ENCODE data around the gene ITIH3. TPM values are rescaled to one million over a fixed set of nuclear protein-coding genes. Genes with fewer than 3 reads are reported as not detected.

The ITIH3 gene
- total and polyA plus RNA-seq, 2 of the 8 experiments (the other 6 are each of a cell fraction or from before 2014, with no cell fraction given) = not detected

DNA sequence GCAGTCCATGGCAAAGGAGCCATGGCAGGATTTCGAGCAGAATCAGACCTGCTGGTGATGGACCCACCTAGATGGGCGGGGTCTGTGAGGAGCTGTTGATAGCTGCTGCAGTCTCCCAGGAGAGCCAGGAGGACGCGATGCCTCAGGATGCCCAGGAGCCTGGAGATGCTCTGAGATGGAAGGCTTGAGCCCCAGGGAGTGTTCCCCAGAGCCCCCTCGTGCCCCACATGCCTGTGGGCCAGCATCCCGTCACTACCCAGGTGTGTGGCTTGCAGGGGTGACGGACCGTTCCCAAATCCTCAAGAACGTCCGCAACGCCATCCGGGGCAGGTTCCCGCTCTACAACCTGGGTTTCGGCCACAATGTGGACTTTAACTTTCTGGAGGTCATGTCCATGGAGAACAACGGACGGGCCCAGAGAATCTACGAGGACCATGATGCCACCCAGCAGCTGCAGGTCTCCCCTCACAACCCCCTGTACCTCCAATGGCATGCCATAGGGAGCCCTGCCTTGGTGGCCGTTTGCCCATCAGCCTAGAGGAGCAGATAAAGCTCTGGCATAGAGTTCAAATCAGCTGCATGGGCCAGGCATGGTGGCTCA lies 10.5 kb upstream of the ITIH3 start:
- peaks cover 0 to 3% of the 10 kb centered on the region in 2 experiments for H4K20me1 ChIP-seq (replicated peaks in 1 of 2; ENCODE audit: control insufficient read depth in 1 of 2, insufficient read depth in 2 of 2, low read length in 2 of 2)
- H3K4me1 ChIP-seq (replicated peaks in 1 of 4; ENCODE audit: control insufficient read depth in 3 of 4, insufficient read depth in 4 of 4, low read length in 3 of 4) = peaks cover 0 to 8% (median 0%) of the 10 kb centered on the region in 4 experiments; a peak in 1 of 7 replicates
- no peaks in the 10 kb centered on the region for H3K9me3 ChIP-seq (ENCODE audit: insufficient read depth in 2 of 2, low read depth in 1 of 2, low read length in 1 of 2)
- H2BK5ac ChIP-seq (ENCODE audit: low read depth, low read length) = no peak overlapping the region
- H2BK15ac ChIP-seq (ENCODE audit: low read length) = no peak overlapping the region
- ChIA-PET CTCF (ENCODE audit: partially characterized antibody) (interaction anchor here (0.9 to 4.1 kb wide), 8 partner anchors 8 to 66 kb away, joined by 3 to 19 read pairs (median 4); no protein-coding TSS in a partner anchor), POLR2A (ENCODE audit: partially characterized antibody) (interaction anchor here (0.7 to 2.0 kb wide), 2 partner anchors 8 to 13 kb away, joined by 5 to 10 read pairs; partner anchors contain the start of gene NEK4)
- H3K23ac ChIP-seq (ENCODE audit: insufficient read length) = no peak overlapping the region
- no peak overlapping the region for H2BK12ac ChIP-seq (ENCODE audit: low read depth, low read length)
- H2BK120ac ChIP-seq (replicated peaks; ENCODE audit: low read depth, low read length) = no peak overlapping the region
- no peak overlapping the region for H3K4ac ChIP-seq (replicated peaks; ENCODE audit: insufficient read length, low read depth, low read length)
- no peaks in the 10 kb centered on the region for H3K79me1 ChIP-seq (ENCODE audit: low read depth, low read length)
- H3K4me2 ChIP-seq (ENCODE audit: insufficient read depth in 1 of 2, low read depth in 2 of 2, low read length in 2 of 2) = no peak overlapping the region
- no peak overlapping the region for H4K91ac ChIP-seq (replicated peaks; ENCODE audit: insufficient read length, low read length)
- no peaks in the 10 kb centered on the region for H3K79me2 ChIP-seq (ENCODE audit: control insufficient read depth in 1 of 2, insufficient read depth in 2 of 2, low read length in 2 of 2)
- H3K23me2 ChIP-seq (ENCODE audit: low read depth, low read length) = no peaks in the 10 kb centered on the region
- H3K18ac ChIP-seq (ENCODE audit: extremely low read depth, low read length) = no peak overlapping the region
- DNase-seq (ENCODE audit: low read depth in 1 of 2, low spot score in 2 of 2) (no peak), FAIRE-seq (no peak)
- WGBS, 2 experiments (ENCODE audit: extremely low coverage in 1 of 2, insufficient coverage in 1 of 2, insufficient read length in 1 of 2, insufficient replicate concordance in 2 of 2, low coverage in 1 of 2, low lambda C conversion rate in 2 of 2, missing lambda C conversion rate in 1 of 2) = 87% methylated on average over 18 of the region's 18 CpGs; no CpG with 5 or more reads in 1 of the 2 experiments
- H3K36me3 ChIP-seq (ENCODE audit: control insufficient read depth in 2 of 4, insufficient read depth in 4 of 4, low read length in 3 of 4) = no peaks in the 10 kb centered on the region; a peak in 1 of 8 replicates
- H2BK20ac ChIP-seq (ENCODE audit: low read length) = no peak overlapping the region
- H3K14ac ChIP-seq (ENCODE audit: insufficient read length) = no peak overlapping the region
- H3K56ac ChIP-seq (replicated peaks; ENCODE audit: insufficient read length, low read depth, low read length) = no peak overlapping the region
- H4K8ac ChIP-seq (ENCODE audit: extremely low read depth, insufficient read depth, low read length) = no peak overlapping the region; the same call in 1 of the 2 replicates
- no peak overlapping the region for H3K4me3 ChIP-seq (ENCODE audit: extremely low read depth in 1 of 4, insufficient read depth in 2 of 4, low read depth in 3 of 4, low read length in 4 of 4)
- no peak overlapping the region for H3K27ac ChIP-seq (ENCODE audit: low read depth, low read length)
- no peak overlapping the region for H2AFZ ChIP-seq (ENCODE audit: low read length)
- no peak overlapping the region for H3K9ac ChIP-seq (replicated peaks in 1 of 4; ENCODE audit: extremely low read depth in 1 of 4, low read depth in 3 of 4, low read length in 3 of 4)
- no peak overlapping the region for H4K5ac ChIP-seq (ENCODE audit: insufficient read length, low read depth, low read length)
- H2AK5ac ChIP-seq (ENCODE audit: low read depth, low read length) = no peak overlapping the region
- no peaks in the 10 kb centered on the region; a peak in 1 of 7 replicates for H3K27me3 ChIP-seq (replicated peaks in 1 of 4; ENCODE audit: control insufficient read depth in 3 of 4, extremely low read depth in 1 of 4, insufficient read depth in 3 of 4, low read length in 3 of 4)
- TF ChIP-seq, protein P1, sequence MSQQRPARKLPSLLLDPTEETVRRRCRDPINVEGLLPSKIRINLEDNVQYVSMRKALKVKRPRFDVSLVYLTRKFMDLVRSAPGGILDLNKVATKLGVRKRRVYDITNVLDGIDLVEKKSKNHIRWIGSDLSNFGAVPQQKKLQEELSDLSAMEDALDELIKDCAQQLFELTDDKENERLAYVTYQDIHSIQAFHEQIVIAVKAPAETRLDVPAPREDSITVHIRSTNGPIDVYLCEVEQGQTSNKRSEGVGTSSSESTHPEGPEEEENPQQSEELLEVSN (IDR thresholded peaks at IDR 0.05) = no peak
- no peak for TF ChIP-seq CBX8 (IDR thresholded peaks at IDR 0.05; ENCODE audit: borderline replicate concordance, low read depth, low read length)
